ENCODE measurements around the gene VAX1. TPM values are rescaled to one million over a fixed set of nuclear protein-coding genes. Genes with fewer than 3 reads are reported as not detected.

The VAX1 gene
- total and polyA plus RNA-seq, 7 donors, result not detected

- H3K27me3 ChIP-seq (ENCODE audit: insufficient read depth in 3 of 3, low read length in 2 of 3), result peaks cover 10 to 94% (median 25%) of the 10 kb centered on the region in 3 donors
Observed at GRCh38 chr10:117170244-117170643, 32.2 kb upstream of the VAX1 start.

GRCh38 chr10:117169480-117169879 lies 31.4 kb upstream of the VAX1 start:
- DNase-seq, result no peak
- ATAC-seq, result no peak
- TF ChIP-seq CTCF (IDR thresholded peaks at IDR 0.05), result no peak
- no peak overlapping the region for H3K27ac ChIP-seq
- H3K36me3 ChIP-seq (ENCODE audit: insufficient read depth in 1 of 2, low read depth in 1 of 2), result no peaks in the 10 kb centered on the region
- no peak overlapping the region for H3K4me3 ChIP-seq
- H3K27me3 ChIP-seq (ENCODE audit: insufficient read depth in 3 of 3, low read length in 2 of 3), result peaks cover 10 to 96% (median 28%) of the 10 kb centered on the region in 3 donors
- H3K4me1 ChIP-seq, result peaks cover 3% of the 10 kb centered on the region
- intact Hi-C loops (cut with DNase I), result loop anchor here in 1 of 2 donors (5.0 kb wide), 1 partner anchor 487 kb away; no protein-coding TSS in a partner anchor
- 28 to 39% (median 30%) methylated on average over 2 of the region's 2 CpGs for WGBS, 3 donors
- no peaks in the 10 kb centered on the region for H3K9me3 ChIP-seq

More at GRCh38 chr10:117170244-117170643, 32.2 kb upstream of the VAX1 start:
- H3K36me3 ChIP-seq (ENCODE audit: insufficient read depth in 1 of 2, low read depth in 1 of 2), result no peaks in the 10 kb centered on the region
- TF ChIP-seq CTCF (IDR thresholded peaks at IDR 0.05), result no peak
- peaks cover 9% of the 10 kb centered on the region for H3K4me1 ChIP-seq
- intact Hi-C loops (cut with DNase I), result loop anchor here in 1 of 2 donors (10.0 kb wide), 1 partner anchor 485 kb away; no protein-coding TSS in a partner anchor
- no peak overlapping the region for H3K4me3 ChIP-seq
- WGBS, 3 donors, result 10 to 24% (median 19%) methylated on average over 6 of the region's 6 CpGs
- ATAC-seq (no peak), DNase-seq (no peak)
- H3K27ac ChIP-seq, result no peak overlapping the region
- no peaks in the 10 kb centered on the region for H3K9me3 ChIP-seq

- ATAC-seq (no peak), DNase-seq (no peak)
- Histone ChIP-seq H3K9me3 (no peaks in the 10 kb centered on the region), H3K4me3 (no peak overlapping the region), H3K4me1 (peaks cover 3% of the 10 kb centered on the region), H3K27ac (no peak overlapping the region), H3K36me3 (ENCODE audit: insufficient read depth in 1 of 2, low read depth in 1 of 2) (no peaks in the 10 kb centered on the region), H3K27me3 (ENCODE audit: insufficient read depth in 3 of 3, low read length in 2 of 3) (peaks cover 10 to 97% (median 30%) of the 10 kb centered on the region in 3 donors)
- TF ChIP-seq CTCF (IDR thresholded peaks at IDR 0.05), result no peak
- WGBS, 3 donors, result 5 to 12% (median 10%) methylated on average over 25 of the region's 25 CpGs
- intact Hi-C loops (cut with DNase I), result loop anchor here in 1 of 2 donors (5.0 kb wide), 1 partner anchor 486 kb away; no protein-coding TSS in a partner anchor
Observed at GRCh38 chr10:117168729-117169128, 30.7 kb upstream of the VAX1 start.

- ATAC-seq (peak; percentile 71 to 87 (median 78)), DNase-seq (peak; percentile 62 to 76)
- 0 to 3% (median 2%) methylated on average over 50 to 75 of the region's 75 CpGs for WGBS, 3 donors
Observed at GRCh38 chr10:117167789-117168674, 30.0 kb upstream of the VAX1 start.

More at GRCh38 chr10:117167789-117168674, 30.0 kb upstream of the VAX1 start:
- Histone ChIP-seq H3K4me1 (peaks cover 6% of the 10 kb centered on the region), H3K9me3 (no peaks in the 10 kb centered on the region), H3K36me3 (ENCODE audit: insufficient read depth in 1 of 2, low read depth in 1 of 2) (no peaks in the 10 kb centered on the region), H3K27me3 (ENCODE audit: insufficient read depth in 3 of 3, low read length in 2 of 3) (peaks cover 10 to 97% (median 37%) of the 10 kb centered on the region in 3 donors), H3K4me3 (peak overlapping the region; percentile 25), H3K27ac (no peak overlapping the region)
- intact Hi-C loops (cut with DNase I), result loop anchor here in 1 of 2 donors (5.0 kb wide), 1 partner anchor 486 kb away; no protein-coding TSS in a partner anchor
- TF ChIP-seq CTCF (IDR thresholded peaks at IDR 0.05), result peak; percentile 69
